ENCODE data around the gene ZNF273.

The ZNF273 gene

GRCh38 chr7:64904008-64904407 lies 935 bp downstream of the ZNF273 start:
- Histone ChIP-seq H3K79me2 (ENCODE audit: low read length) (peaks cover 59% of the 10 kb centered on the region), H2AFZ (ENCODE audit: low read depth, low read length) (no peak overlapping the region), H3K4me1 (ENCODE audit: low read length) (peaks cover 17% of the 10 kb centered on the region; the same call in 1 of the 2 replicates)

GRCh38 chr7:64905133-64905532 lies 2.1 kb downstream of the ZNF273 start:
- H3K9ac ChIP-seq (ENCODE audit: low read length), result no peak overlapping the region
- peaks cover 24% of the 10 kb centered on the region for H3K36me3 ChIP-seq (replicated peaks; ENCODE audit: low read depth, low read length)
- H2AFZ ChIP-seq (ENCODE audit: low read depth, low read length), result no peak overlapping the region
- TF ChIP-seq CTCF (IDR thresholded peaks at IDR 0.05; ENCODE audit: low read depth, low read length) (no peak), EZH2phosphoT487 (IDR thresholded peaks at IDR 0.05; ENCODE audit: low read depth) (no peak)
- peaks cover 17% of the 10 kb centered on the region; the same call in 1 of the 2 replicates for H3K4me1 ChIP-seq (ENCODE audit: low read length)
- no peak overlapping the region for H3K4me2 ChIP-seq (ENCODE audit: low read length)
- no peaks in the 10 kb centered on the region for H3K27me3 ChIP-seq (ENCODE audit: low read depth, low read length)
- H3K27ac ChIP-seq (ENCODE audit: low read length), result no peak overlapping the region
- peaks cover 23% of the 10 kb centered on the region for H4K20me1 ChIP-seq (ENCODE audit: insufficient read depth, low read length)
- H3K4me3 ChIP-seq (ENCODE audit: low read length), result no peak overlapping the region
- H3K9me3 ChIP-seq (ENCODE audit: insufficient read depth, low read length), result peaks cover 2% of the 10 kb centered on the region; the same call in 1 of the 2 replicates
- peaks cover 71% of the 10 kb centered on the region for H3K79me2 ChIP-seq (ENCODE audit: low read length)

More at GRCh38 chr7:64904008-64904407, 935 bp downstream of the ZNF273 start:
- Histone ChIP-seq H3K4me3 (ENCODE audit: low read length) (peak overlapping the region; percentile 97), H3K9ac (ENCODE audit: low read length) (peak overlapping the region; percentile 97), H3K27ac (ENCODE audit: low read length) (no peak overlapping the region), H3K27me3 (ENCODE audit: low read depth, low read length) (no peaks in the 10 kb centered on the region), H3K9me3 (ENCODE audit: insufficient read depth, low read length) (no peaks in the 10 kb centered on the region), H3K4me2 (ENCODE audit: low read length) (peak overlapping the region; percentile 79), H4K20me1 (ENCODE audit: insufficient read depth, low read length) (peaks cover 23% of the 10 kb centered on the region), H3K36me3 (replicated peaks; ENCODE audit: low read depth, low read length) (peaks cover 15% of the 10 kb centered on the region)
- no peak for TF ChIP-seq CTCF (IDR thresholded peaks at IDR 0.05; ENCODE audit: low read depth, low read length)
- TF ChIP-seq EZH2phosphoT487 (IDR thresholded peaks at IDR 0.05; ENCODE audit: low read depth), result no peak

GRCh38 chr7:64905547-64905946 lies 2.5 kb downstream of the ZNF273 start:
- Histone ChIP-seq H2AFZ (ENCODE audit: low read depth, low read length) (no peak overlapping the region), H3K9me3 (ENCODE audit: insufficient read depth, low read length) (peaks cover 5% of the 10 kb centered on the region; the same call in 1 of the 2 replicates), H3K4me2 (ENCODE audit: low read length) (no peak overlapping the region), H4K20me1 (ENCODE audit: insufficient read depth, low read length) (peaks cover 23% of the 10 kb centered on the region), H3K27me3 (ENCODE audit: low read depth, low read length) (no peaks in the 10 kb centered on the region), H3K4me1 (ENCODE audit: low read length) (peaks cover 17% of the 10 kb centered on the region; the same call in 1 of the 2 replicates), H3K4me3 (ENCODE audit: low read length) (no peak overlapping the region), H3K36me3 (replicated peaks; ENCODE audit: low read depth, low read length) (peaks cover 27% of the 10 kb centered on the region), H3K27ac (ENCODE audit: low read length) (no peak overlapping the region), H3K79me2 (ENCODE audit: low read length) (peaks cover 75% of the 10 kb centered on the region), H3K9ac (ENCODE audit: low read length) (no peak overlapping the region)
- no peak for TF ChIP-seq CTCF (IDR thresholded peaks at IDR 0.05; ENCODE audit: low read depth, low read length)
- no peak for TF ChIP-seq EZH2phosphoT487 (IDR thresholded peaks at IDR 0.05; ENCODE audit: low read depth)

- no peak overlapping the region for H3K9ac ChIP-seq (ENCODE audit: low read length)
- TF ChIP-seq CTCF (IDR thresholded peaks at IDR 0.05; ENCODE audit: low read depth, low read length), result no peak
- TF ChIP-seq EZH2phosphoT487 (IDR thresholded peaks at IDR 0.05; ENCODE audit: low read depth), result no peak
- H3K9me3 ChIP-seq (ENCODE audit: insufficient read depth, low read length), result peaks cover 17% of the 10 kb centered on the region; the same call in 1 of the 2 replicates
- no peak overlapping the region for H3K4me2 ChIP-seq (ENCODE audit: low read length)
- no peak overlapping the region for H3K4me3 ChIP-seq (ENCODE audit: low read length)
- peaks cover 14% of the 10 kb centered on the region; the same call in 1 of the 2 replicates for H3K4me1 ChIP-seq (ENCODE audit: low read length)
- H3K27me3 ChIP-seq (ENCODE audit: low read depth, low read length), result no peaks in the 10 kb centered on the region
- peaks cover 41% of the 10 kb centered on the region for H3K36me3 ChIP-seq (replicated peaks; ENCODE audit: low read depth, low read length)
- no peak overlapping the region for H2AFZ ChIP-seq (ENCODE audit: low read depth, low read length)
- H4K20me1 ChIP-seq (ENCODE audit: insufficient read depth, low read length), result peaks cover 23% of the 10 kb centered on the region
- H3K27ac ChIP-seq (ENCODE audit: low read length), result no peak overlapping the region
- H3K79me2 ChIP-seq (ENCODE audit: low read length), result peaks cover 97% of the 10 kb centered on the region
Measured at GRCh38 chr7:64907641-64908326, 4.7 kb downstream of the ZNF273 start.
